ENCODE data around the gene CCDC175. TPM values are rescaled to one million over a fixed set of nuclear protein-coding genes. Genes with fewer than 3 reads are reported as not detected.

CCDC175 gene
- total RNA-seq, 1 donor from 2014 or later, result not detected

- no peak overlapping the region for H3K4me3 ChIP-seq
- H3K27ac ChIP-seq, result no peak overlapping the region
- H3K4me1 ChIP-seq, result no peaks in the 10 kb centered on the region
- intact Hi-C loops (cut with DNase I), result loop anchor here (2.0 to 5.0 kb wide), 2 partner anchors 180 to 390 kb away; no protein-coding TSS in a partner anchor
- no peaks in the 10 kb centered on the region for H3K9me3 ChIP-seq
- no peaks in the 10 kb centered on the region for H3K27me3 ChIP-seq
- DNase-seq (ENCODE audit: low spot score in 2 of 2), result peak in 1 of 2 donors; percentile 69
- peaks cover 0 to 14% of the 10 kb centered on the region in 2 donors for H3K36me3 ChIP-seq
- TF ChIP-seq, protein P1, sequence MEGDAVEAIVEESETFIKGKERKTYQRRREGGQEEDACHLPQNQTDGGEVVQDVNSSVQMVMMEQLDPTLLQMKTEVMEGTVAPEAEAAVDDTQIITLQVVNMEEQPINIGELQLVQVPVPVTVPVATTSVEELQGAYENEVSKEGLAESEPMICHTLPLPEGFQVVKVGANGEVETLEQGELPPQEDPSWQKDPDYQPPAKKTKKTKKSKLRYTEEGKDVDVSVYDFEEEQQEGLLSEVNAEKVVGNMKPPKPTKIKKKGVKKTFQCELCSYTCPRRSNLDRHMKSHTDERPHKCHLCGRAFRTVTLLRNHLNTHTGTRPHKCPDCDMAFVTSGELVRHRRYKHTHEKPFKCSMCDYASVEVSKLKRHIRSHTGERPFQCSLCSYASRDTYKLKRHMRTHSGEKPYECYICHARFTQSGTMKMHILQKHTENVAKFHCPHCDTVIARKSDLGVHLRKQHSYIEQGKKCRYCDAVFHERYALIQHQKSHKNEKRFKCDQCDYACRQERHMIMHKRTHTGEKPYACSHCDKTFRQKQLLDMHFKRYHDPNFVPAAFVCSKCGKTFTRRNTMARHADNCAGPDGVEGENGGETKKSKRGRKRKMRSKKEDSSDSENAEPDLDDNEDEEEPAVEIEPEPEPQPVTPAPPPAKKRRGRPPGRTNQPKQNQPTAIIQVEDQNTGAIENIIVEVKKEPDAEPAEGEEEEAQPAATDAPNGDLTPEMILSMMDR (IDR thresholded peaks at IDR 0.05), result peak; percentile 60 to 83 (median 80)
Observed at GRCh38 chr14:59507063-59507751, 69.4 kb downstream of the CCDC175 start.

GRCh38 chr14:59503256-59503655, 73.4 kb downstream of the CCDC175 start:
- Histone ChIP-seq H3K27me3 (no peaks in the 10 kb centered on the region), H3K27ac (no peak overlapping the region), H3K4me3 (no peak overlapping the region), H3K4me1 (no peaks in the 10 kb centered on the region), H3K9me3 (no peaks in the 10 kb centered on the region), H3K36me3 (peaks cover 0 to 28% of the 10 kb centered on the region in 2 donors)
- DNase-seq (ENCODE audit: low spot score in 2 of 2), result no peak
- TF ChIP-seq, protein P1 (IDR thresholded peaks at IDR 0.05), result no peak
- intact Hi-C loops (cut with DNase I), result no loop called here

DNA sequence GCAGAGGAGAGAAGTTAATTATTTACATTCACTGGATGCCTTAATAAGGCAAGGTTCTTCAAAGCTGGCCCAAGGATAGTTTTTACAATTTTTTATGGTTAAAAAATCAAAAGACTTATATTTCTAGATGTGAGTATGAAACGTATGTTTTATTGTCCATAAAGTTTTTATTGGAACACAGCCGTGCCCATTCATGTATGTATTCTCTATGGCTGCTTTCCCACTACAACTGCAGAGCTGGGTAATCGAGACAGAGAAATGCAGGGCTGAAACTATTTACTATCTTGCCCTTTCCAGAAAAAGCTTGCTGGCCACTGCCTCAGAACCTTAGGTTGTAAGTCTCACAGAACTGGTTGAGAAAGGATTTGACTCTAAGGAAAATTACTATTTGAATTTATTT, 75.9 kb downstream of the CCDC175 start:
- no peaks in the 10 kb centered on the region for H3K4me1 ChIP-seq
- TF ChIP-seq, protein P1 (IDR thresholded peaks at IDR 0.05), result no peak
- DNase-seq (ENCODE audit: low spot score in 2 of 2), result no peak
- no peaks in the 10 kb centered on the region for H3K9me3 ChIP-seq
- no peak overlapping the region for H3K27ac ChIP-seq
- H3K36me3 ChIP-seq, result peaks cover 8 to 50% of the 10 kb centered on the region in 2 donors
- H3K4me3 ChIP-seq, result no peak overlapping the region
- intact Hi-C loops (cut with DNase I), result no loop called here
- H3K27me3 ChIP-seq, result no peaks in the 10 kb centered on the region

DNA sequence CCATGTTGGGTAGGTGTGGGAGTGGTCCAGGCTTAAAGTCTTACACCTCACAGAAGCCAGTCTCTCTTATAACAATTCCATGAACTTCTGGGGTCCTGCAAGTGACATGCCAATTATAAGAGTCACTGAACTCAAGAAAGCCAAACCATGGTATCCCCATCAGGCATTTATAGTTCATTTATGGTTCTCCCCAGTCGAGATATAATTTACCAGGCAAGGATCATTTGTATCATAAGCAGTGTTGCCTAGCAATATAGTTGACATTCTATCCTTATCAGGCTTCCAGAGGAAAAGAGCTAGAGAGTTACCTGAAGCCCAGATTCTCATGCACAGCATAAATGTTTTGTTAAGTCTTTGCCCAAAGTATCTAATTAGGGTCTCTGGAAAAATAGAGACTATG, 84.2 kb downstream of the CCDC175 start:
- TF ChIP-seq, protein P1 (IDR thresholded peaks at IDR 0.05), result no peak
- intact Hi-C loops (cut with DNase I), result no loop called here
- H3K36me3 ChIP-seq, result peaks cover 41 to 73% of the 10 kb centered on the region in 2 donors

GRCh38 chr14:59490756-59491155, 85.9 kb downstream of the CCDC175 start:
- peaks cover 34 to 58% of the 10 kb centered on the region in 2 donors for H3K36me3 ChIP-seq
- no peaks in the 10 kb centered on the region for H3K27me3 ChIP-seq

More for the DNA sequence above, 84.2 kb downstream of the CCDC175 start:
- H3K27me3 ChIP-seq, result no peaks in the 10 kb centered on the region
- DNase-seq (ENCODE audit: low spot score in 2 of 2), result no peak
- H3K4me3 ChIP-seq, result no peak overlapping the region
- no peak overlapping the region for H3K27ac ChIP-seq
- H3K4me1 ChIP-seq, result no peaks in the 10 kb centered on the region
- no peaks in the 10 kb centered on the region for H3K9me3 ChIP-seq

More at GRCh38 chr14:59490756-59491155, 85.9 kb downstream of the CCDC175 start:
- Histone ChIP-seq H3K4me3 (no peak overlapping the region), H3K9me3 (no peaks in the 10 kb centered on the region), H3K4me1 (peaks cover 4 to 5% of the 10 kb centered on the region in 2 donors), H3K27ac (no peak overlapping the region)
- no peak for DNase-seq (ENCODE audit: low spot score in 2 of 2)
- TF ChIP-seq, protein P1 (IDR thresholded peaks at IDR 0.05), result no peak
- intact Hi-C loops (cut with DNase I), result no loop called here
